M059J (cell line): Measurements from ENCODE around the gene PM20D2. TPM values are rescaled to one million over a fixed set of nuclear protein-coding genes. Genes with fewer than 3 reads are reported as not detected.
"Not testable (repeated sequence)": the region's sequence is repeated elsewhere in the genome, so short reads cannot be mapped to it uniquely, and the experiment has no call there.

ENCODE experiments used
- DNase-seq: peaks from one replicate; pipeline ENCODE4 v3.0.0-alpha.2; 2012; ENCODE audit warnings: low read depth
- total RNA-seq: library from RNA; depleted of rRNA; stranded (reverse); fragments of >200 nt; shearing (Covaris generic); gene quantifications from 2 replicates; pipeline ENCODE4 v1.2.3, GENCODE V29; 2014; rRNA removed

The PM20D2 gene, protein sequence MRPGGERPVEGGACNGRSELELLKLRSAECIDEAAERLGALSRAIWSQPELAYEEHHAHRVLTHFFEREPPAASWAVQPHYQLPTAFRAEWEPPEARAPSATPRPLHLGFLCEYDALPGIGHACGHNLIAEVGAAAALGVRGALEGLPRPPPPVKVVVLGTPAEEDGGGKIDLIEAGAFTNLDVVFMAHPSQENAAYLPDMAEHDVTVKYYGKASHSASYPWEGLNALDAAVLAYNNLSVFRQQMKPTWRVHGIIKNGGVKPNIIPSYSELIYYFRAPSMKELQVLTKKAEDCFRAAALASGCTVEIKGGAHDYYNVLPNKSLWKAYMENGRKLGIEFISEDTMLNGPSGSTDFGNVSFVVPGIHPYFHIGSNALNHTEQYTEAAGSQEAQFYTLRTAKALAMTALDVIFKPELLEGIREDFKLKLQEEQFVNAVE
- total RNA-seq, result 6.1 and 12.4 TPM in 2 replicates

DNA sequence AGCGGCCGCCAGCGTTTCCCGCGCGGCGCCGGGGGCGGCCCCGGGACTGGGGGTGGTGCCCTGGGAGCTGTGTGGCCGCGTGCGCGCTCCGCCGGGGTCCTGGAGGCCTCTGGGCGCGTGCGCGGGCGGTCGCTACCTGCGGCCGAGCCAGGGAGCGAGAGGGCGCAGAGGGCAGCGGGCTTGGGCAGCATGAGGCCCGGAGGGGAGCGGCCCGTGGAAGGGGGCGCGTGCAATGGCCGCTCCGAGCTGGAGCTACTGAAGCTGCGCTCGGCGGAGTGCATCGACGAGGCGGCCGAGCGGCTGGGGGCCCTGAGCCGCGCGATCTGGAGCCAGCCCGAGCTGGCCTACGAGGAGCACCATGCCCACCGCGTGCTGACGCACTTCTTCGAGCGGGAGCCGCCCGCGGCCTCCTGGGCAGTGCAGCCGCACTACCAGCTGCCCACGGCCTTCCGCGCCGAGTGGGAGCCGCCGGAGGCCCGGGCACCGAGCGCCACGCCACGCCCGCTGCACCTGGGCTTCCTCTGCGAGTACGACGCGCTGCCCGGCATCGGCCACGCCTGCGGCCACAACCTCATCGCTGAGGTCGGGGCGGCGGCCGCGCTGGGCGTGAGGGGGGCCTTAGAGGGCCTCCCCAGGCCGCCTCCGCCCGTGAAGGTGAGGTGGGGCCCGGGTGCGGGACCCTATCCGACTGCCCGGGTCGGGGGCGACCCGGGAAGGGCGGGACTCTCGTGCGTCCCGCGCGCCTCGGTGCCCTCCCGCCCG, at the start of gene PM20D2:
PM20D2 (plus strand) TSS at position 100 of the 762 bp plus-strand sequence; CDS start at position 190, 90 bp downstream.
- DNase-seq, result peak; percentile 54

DNA sequence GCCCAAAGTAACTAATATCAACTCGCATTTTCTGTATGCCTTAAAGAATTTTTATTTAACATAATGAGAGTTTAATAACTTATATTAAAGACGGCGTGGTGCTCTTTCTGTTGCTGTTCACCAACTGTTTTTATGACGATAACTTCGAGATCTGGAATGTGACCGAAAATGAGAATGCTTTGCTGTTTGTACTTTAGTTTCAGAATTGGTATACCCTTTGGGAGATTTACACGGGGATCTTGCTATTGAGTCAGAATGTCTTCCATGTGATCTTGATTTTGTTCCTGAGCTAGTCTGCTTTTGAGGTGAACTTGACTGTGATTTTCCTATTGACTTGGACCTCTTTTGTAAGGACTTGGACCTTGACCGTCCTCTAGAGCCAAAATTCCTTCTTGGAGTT, 47.4 kb upstream of the PM20D2 start:
- DNase-seq, result no peak

DNA sequence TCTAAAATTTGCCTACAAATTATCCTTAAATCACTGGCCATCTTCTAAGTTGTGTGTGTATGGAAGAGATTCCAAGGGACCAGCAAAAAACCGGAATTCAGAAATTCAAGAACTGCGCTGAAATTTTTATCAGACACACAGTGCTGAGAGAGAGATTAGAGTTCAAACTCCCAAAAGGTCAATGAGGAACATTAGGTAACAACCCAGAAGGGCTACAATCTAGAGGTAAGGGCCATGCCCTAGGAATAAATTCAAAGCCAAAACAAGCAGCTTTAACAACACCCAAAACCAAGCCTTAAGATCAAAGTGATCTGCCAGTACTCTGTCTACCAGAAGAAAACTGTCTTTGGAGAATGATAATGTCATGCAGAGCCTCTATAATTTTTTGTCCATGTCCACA, 45.7 kb upstream of the PM20D2 start:
- DNase-seq, result no peak

DNA sequence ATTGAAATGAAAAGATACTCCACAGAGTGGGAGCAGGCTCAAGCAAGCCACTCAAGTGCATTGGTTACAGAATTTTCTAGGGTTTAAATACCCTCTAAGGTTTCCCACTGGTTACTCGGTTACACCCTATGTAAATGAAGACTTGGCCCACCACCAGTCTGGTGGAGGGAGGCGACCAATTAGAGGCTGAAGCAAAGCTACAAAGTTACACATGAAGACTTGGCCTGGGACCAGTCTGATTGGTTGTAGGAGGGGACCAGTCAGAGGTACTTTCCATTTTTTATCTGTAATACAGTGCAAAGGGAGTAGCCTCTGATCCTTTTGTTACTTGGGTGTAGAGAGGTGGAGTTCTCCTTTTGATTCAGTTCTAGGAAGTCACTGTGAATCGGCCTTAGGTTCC, 35.6 kb upstream of the PM20D2 start:
- no peak for DNase-seq

DNA sequence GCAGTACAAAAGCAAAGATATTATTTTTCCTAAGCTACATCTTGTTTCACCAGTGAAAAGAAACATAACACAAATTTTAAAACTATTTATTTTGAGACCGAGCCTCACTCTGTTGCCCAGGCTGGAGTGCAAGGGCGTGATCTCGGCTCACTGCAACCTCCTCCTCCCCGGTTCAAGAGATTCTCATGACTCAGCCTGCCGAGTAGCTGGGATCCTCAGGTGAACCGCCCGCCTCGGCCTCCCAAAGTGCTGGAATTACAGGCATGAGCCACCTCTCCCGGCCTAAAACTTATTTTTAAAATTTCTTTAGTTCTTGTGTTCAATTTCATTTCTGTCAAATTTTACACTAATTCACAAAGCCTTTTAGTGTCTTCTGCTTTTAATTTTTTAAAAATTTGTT, 33.9 kb upstream of the PM20D2 start:
- DNase-seq, result no peak

DNA sequence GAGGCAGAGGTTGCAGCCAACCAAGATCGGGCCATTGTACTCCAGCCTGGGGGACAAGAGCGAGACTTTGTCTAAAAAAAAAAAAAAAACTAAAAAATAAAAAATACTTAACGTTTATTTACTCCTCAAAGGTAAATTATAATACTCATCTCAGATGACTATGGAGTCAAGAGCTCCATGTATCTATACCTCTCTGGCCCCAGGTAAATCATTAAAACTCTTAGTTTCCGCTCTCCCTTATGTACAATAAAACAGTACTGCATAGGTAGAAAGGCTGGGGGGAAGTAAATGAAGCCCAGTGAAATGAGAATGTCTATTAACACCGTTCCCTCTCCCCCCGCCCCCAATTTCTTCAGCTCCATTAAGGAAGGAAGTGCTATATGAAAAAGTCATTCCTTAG, 29.2 kb upstream of the PM20D2 start:
- no peak for DNase-seq

DNA sequence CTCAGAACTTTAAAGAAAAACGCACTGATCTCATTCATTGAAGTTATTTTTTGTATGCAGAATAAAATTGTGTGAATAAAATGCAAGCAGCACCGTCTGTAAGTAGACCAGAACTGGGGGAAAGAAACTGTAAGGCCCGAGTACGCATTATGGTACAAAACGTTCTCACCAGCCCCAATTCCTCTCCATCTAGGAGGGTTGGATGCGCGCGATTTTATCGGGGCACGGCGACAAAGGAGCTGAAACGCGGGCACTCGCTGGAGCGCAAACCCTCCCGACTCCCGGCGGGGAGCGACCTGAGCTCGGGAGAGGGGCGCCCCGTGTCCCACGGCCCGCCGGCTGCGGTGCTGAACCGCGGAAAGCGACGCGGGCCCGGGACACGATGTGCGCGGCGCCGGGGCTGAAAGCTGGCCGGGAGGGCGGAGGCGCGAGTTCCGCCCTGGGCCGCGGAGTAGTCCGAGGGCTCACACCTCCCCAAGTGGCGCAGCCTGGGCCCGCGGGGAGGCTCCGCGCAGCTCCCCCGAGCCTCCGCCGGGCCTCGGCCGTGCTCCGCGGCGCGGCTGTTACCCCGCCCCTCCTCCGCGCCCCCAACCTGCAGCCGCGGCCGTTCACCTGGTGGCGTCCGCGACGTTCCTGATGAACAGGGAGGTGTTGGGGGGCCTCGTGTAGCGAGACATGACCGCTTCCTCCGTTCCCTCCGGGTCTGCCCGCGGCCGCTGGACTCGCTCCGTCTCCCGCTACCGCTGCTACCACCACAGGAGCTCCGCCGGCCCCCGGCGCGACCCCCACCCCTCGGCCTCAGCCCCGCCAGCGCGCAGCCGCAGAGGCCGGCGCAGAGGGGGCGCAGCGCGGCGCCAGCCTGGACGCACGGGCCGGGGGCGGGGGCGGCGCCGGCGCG, 28.4 kb upstream of the PM20D2 start, which contains the start of gene SRSF12:
SRSF12 (minus strand) TSS at position 861 of the 898 bp plus-strand sequence; CDS start at position 677, 184 bp downstream.
- peak; percentile 17 for DNase-seq

DNA sequence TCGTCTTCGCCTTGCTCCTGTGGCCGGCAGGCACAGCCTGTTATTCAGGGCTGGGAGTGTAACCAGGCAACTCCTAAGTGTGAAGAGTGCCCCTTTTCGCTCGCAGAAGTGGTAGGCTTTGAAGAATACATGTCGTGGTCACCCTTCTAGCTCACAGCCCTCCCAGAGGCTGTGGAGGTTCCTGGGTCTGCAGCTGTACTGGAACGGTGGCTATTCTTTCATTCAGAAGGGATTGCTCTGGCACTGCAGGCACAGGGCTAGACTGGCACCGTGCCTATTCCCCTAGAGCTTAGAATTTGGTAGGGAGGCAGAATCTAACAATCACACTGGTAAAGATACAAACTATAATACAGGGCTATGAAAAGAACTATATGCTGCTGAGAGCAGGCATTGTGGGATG, 26.9 kb upstream of the PM20D2 start:
- peak; percentile 5 for DNase-seq

DNA sequence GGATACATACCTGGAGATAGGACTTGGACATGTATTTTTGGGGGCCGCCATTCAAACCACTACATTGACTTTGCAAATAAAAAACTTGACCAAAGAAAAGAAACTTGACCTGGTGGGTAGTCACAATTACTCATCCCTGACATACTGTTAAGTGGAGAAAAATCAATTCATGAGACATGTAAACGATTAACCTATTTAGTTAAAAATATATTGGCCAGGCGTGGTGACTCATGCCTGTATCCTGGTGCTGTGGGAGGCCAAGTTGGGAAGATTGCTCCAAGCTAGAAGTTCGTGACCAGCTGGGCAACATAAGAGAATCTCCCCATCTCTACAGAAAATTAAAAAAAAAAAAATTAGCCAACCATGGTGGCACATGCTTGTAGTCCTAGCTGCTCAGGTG, 25.5 kb upstream of the PM20D2 start:
- DNase-seq, result peak; percentile 55

DNA sequence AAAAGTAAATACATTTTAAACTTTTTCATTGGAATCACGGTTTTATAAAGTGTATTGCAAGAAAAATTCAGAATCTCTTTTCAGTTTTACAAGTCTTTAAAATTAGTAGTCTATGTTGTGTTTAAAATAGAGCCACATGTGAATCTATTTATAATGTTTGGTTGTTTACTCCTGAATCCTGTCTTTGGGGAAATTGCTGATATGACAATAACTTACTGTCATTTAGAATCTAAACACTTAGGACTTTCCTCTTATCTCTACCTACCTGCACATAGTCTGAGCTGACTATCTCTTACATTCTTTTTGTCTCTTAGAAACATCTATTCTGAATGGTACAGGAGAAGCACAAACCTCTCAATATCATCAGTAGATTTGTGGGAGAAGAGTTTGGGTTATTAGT, 23.9 kb upstream of the PM20D2 start:
- no peak for DNase-seq

DNA sequence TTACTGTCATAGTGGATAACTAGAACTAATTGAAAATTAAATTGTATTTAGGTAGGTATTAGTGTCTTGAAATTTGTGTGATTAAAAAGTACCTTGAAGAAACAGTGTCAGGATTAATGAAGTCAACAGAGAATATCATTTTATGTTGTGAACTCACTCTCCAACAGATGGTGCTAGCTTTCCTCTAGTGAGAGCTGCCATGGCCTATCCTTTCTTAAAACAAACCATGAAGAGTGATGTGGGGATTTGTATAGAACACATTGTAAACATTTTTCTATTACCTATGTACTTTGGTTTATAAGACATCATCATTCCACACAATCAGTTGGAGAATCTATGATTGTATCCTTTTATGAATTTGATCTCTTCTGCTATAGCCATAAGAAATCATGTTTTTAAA, 23.2 kb upstream of the PM20D2 start:
- DNase-seq, result peak; percentile 37

DNA sequence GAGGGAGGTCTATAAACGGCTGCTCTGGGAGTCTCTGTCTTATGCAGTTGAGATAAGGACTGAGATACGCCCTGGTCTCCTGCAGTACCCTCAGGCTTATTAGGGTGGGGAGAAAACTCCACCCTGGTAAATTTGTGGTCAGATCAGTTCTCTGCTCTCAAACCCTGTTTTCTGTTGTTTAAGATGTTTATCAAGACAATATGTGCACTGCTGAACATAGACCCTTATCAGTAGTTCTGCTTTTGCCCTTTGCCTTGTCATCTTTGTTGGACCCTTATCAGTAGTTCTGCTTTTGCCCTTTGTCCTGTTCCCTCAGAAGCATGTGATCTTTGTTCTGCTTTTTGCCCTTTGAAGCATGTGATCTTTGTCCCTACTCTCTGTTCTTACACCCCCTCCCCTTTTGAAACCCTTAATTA, 17.6 kb upstream of the PM20D2 start:
- not testable (repeated sequence) for DNase-seq

DNA sequence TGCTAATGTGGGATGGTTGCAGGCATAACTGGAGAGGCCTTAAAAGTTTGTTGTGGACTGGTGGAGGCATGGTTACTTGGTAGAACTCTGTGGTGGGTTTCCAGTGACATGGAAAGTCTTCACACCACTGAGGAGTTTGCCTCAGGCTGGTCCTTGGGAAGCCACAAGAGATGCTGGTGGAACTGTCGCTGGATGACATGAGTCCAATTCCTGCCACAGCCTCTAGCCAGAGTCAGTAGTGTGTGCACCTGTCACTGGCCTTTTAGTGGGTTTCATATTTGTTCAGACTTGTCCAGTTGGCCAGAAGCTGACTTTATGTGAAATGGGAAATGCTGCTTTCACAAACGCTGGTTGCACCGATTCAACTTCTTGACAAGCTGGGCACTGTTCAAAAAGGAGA, 14.3 kb upstream of the PM20D2 start:
- DNase-seq, result no peak

DNA sequence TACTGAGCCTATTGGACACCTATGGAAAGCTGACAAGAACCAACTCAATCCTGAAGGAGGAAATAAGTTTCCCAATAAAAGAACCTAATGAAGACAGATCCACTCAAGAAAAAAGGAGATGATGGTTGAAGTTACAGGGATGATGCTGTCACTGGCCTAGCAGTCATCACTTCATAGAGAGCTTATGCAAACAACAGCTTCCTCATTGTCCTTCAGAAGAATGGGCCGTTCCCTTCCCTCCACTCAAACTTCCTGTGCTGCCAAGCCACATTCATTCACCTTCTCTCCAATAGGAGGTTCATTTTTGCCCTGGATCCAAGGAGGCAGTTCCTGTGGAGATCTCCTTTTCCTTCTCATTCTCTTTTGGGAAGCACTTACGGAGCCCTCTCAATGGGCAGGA, 13.8 kb upstream of the PM20D2 start:
- no peak for DNase-seq

DNA sequence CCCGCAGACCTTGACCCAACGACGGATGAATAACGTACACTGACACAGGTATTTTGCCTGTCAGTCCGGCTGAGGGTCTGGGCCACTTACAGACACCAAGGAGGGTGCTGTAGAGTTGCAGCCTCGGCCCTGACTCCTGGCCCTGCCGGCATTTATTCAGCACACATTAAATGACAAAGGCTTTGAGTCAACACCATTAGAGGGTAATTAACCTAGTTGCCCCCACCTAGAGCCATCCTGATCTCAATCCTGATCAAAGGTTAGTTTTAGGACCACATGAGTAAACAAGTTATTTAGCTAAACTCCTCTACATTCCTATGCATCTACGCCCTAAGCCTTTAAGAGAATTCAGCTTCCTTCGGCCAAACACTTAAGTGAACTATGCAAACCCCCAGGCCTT, 11.9 kb upstream of the PM20D2 start:
- DNase-seq, result no peak

DNA sequence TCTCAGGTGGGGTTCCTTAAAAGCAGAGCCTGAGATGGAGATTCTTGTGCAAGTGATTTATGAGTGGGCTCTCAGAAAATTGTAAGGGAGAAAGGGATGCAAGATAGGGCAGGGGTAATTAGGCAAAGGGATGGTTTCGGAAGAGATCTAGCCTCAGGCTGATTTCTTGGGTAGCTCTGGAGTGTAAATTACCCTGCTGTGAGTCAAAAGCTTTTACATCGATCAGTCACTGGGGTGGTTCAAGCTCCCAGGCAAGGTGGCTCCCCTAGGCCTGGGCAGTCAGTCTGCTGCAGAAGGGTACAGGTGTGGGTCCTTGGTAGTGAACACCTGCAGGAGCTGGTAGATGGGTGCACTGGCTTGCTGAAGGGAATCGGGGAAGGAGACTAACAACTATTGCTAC, 11.1 kb upstream of the PM20D2 start:
- no peak for DNase-seq

DNA sequence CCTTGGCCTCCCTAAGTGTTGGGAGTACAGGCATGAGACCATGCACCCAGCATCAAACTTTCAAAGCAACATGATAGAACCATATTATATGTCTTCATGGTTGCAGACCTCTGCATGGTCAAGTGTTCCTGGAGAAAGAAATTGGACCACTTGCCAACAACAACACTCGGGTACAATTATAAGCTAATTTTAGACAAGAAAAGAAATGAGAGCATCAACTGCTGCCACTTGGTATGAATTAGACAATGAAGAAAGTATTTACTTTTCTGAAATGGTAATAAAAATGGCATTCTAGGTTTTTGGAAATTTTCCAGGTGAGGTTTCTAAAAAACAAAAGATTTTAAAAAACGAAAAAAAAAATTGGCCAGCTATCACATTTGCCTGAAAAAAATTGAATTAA, 7.7 kb upstream of the PM20D2 start:
- DNase-seq, result no peak

DNA sequence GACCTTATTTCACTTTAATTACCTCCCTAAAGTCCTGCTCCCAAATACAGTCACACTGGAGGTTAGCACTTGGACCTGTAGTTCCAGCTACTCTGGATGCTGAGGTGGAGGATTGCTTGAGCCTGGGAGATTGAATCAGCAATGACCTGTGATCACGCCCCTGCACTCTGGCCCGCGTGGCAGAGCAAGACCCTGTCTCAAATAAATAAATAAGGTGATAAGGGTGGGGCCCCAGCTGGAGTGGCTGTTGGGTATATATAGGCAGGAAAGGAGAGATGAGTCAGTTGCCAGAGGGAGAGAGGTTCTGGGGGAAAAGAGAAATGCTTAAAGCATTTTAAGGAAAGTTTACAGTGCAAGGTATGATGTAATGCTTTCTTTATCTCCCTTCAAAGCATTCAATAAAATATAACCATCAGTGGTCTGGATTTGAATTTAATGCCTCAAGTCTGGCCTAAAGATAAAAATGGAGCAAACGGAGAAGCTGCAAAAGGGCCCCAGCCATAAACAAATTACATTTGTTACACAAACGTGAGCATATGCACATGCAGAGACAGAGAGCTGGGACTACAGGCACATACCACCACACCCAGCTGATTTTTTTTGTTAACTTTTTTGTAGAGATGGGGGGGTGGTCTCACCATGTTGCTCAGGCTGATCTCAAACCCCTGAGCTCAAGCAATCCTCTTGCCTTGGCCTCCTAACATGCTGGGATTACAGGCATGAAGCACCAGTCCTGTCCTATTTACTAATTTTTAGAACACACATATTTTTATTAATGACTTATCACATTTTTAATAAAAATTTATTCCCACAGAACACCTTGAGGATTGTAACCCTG, 6.1 kb upstream of the PM20D2 start:
- peak; percentile 36 for DNase-seq

DNA sequence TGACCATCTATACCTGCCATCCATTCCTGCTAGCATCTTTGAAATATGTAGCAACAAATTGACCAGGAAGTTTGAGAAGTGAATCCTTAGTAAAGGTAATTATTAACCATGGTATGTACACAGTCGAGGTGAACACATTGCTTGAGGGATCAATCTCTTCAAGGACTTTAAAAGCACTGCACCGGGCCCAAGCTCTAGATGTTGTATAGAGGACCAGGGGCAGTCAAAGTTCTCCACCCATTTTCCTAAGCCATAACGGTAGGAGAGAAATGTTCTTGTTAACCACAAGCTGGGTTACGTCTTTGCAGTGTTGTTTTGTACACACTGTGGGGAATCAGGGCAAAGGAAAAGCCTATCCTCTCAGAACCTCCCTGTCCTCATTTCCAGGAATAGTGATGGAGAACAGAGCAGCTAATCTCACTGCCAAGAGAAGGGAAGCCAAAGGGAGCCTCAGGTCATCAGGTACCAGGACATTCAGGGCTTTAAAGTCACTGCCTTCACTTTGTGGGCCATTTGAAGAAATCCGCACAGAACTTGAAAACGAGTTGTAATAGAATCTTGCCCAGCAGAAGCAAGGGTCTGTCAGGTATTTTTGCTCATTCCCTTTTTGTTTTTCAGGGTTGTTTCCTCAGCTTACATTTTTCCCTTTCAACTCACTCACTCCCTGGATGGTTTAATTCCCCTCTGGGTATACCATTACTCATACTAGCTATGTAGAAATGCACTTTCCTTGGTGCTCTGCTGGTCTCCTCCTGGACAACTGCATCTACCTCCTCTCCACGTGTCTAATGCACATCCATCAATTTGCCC, 5.3 kb upstream of the PM20D2 start:
- DNase-seq, result peak; percentile 28

DNA sequence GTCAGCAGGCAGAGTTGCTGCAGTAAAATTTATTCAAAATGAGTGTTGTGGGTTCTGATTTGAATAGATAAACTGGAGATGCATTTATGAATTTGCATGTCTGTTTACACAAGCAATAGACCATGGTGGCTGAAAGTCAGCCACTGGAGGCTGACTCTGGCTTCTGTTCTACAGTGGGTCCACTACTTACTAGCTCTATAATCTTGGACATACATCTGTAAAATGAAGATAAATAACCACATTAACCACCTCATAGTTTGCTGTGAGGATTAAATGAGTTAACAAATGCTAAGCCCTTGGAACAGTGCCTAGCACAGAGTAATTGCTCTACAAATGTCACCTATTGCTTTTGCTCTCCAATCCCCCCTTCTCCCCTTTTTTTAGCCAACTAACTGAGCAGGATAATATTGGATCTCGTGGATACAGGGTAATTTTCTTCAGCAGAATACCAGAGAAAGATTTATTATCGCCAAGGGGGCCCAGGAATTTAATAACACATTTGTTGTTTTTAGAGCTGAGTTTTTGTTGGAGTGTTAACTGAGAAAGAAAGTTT, 1.4 kb upstream of the PM20D2 start:
- no peak for DNase-seq
